Left kidney (tissue), 8 donors: ENCODE measurements around the gene SLC1A3. TPM values are rescaled to one million over a fixed set of nuclear protein-coding genes. Genes with fewer than 3 reads are reported as not detected.
"Not testable (repeated sequence)": the region's sequence is repeated elsewhere in the genome, so short reads cannot be mapped to it uniquely, and the experiment has no call there.

Experiments used
- DNase-seq: peaks from one replicate; pipeline ENCODE4 v3.0.0-alpha.2; 2013
- long read RNA-seq, 8 donors: transcript quantifications; one replicate each; lab custom pipeline, GENCODE V29; 2026
- polyA plus RNA-seq: library from polyadenylated mRNA; unstranded; fragments of 120-200 nt; gene quantifications from one replicate; pipeline ENCODE4 v1.2.1, GENCODE V29; 2013; ENCODE audit not compliant: insufficient read length

Gene SLC1A3
- 3.5 TPM for polyA plus RNA-seq
- long read RNA-seq, donor 1, partial matches to known transcripts: 0 of 1 reads
- long read RNA-seq, donor 1, other reads (novel, unspliced or antisense): 0 of 1 reads
- long read RNA-seq, donor 2, full-length matches to known transcripts: 1 of 1 reads
- long read RNA-seq, donor 2, partial matches to known transcripts: 0 of 1 reads
- long read RNA-seq, donor 2, other reads (novel, unspliced or antisense): 0 of 1 reads
- long read RNA-seq, donor 3: 0 reads
- long read RNA-seq, donor 4: 0 reads
- long read RNA-seq, donor 5, full-length matches to known transcripts: 1 of 1 reads
- long read RNA-seq, donor 5, partial matches to known transcripts: 0 of 1 reads
- long read RNA-seq, donor 5, other reads (novel, unspliced or antisense): 0 of 1 reads
- long read RNA-seq, donor 6: 0 reads
- long read RNA-seq, donor 7, full-length matches to known transcripts: 2 of 2 reads
- long read RNA-seq, donor 7, partial matches to known transcripts: 0 of 2 reads
- long read RNA-seq, donor 7, other reads (novel, unspliced or antisense): 0 of 2 reads
- long read RNA-seq, donor 8: 0 reads

DNA sequence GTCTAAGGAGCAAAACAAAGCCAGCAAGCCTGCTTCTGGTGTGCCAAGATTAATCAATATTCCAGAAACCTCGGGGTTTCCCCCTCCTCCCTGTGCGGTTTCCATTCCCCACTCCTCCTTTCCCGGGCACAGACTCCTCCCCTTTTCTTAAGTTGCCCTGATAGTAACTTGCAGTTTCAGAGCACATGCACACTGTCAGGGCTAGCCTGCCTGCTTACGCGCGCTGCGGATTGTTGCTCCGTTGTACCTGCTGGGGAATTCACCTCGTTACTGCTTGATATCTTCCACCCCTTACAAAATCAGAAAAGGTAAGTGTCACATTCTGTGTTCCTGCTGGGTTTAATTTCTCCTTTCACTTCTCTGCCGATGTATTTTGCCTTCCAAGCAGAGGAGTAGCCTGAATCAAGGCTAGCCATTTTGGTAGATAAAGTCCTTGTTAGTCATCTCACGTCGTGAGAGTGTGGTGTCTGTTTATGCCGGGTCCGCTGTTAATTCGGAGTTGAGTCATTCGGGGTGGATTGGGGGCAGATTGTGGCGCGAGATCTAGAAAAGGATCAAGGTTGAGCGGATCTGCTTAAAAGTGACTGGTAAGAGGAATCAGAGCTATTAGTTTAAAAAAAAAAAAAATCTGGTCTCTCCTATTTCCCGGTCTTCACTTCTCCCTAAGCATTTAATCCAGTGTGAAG lies at the start of gene SLC1A3:
TSS of gene SLC1A3 (plus strand) at position 179 of the 686 bp plus-strand sequence. CDS start 1,818 bp downstream, outside the sequence.
- DNase-seq: peak; percentile 61

DNA sequence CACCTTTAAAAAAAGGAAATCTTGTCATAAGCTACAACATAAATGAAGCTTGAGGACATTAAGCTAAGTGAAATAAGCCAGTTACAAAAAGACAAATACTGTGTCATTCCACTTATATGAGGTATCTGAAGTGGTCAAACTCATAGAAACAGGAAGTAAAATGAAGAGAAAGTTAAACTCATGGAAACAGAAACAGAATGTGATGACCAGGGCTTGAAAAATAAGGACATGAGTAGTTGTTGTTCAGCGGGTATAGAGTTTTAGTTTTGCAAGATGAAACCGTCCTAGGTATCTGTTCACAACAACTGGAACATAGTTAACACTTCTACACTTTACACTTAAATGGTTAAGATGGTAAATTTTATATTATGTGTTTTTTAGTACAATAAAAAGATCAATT lies 47.8 kb upstream of the SLC1A3 start:
- no peak for DNase-seq

DNA sequence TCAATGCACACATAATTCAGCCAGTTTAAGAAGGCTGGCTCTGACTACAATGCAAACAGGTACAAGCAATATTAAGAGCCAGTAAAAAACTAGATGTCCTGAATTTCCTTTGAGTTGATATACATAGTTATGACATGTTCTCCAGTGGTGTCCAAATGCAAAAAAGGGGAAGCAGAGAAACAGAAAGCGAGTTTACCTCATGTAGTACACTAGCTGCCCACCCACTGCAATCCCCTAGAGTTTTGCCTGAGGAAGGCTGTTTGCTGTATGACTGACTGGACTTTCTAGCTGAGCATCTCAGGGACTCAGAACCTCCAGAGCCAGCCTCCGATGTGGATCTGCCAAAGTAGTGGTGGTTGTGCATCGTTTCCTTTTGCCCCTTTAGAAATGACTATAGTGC lies 44.8 kb upstream of the SLC1A3 start:
- no peak for DNase-seq

DNA sequence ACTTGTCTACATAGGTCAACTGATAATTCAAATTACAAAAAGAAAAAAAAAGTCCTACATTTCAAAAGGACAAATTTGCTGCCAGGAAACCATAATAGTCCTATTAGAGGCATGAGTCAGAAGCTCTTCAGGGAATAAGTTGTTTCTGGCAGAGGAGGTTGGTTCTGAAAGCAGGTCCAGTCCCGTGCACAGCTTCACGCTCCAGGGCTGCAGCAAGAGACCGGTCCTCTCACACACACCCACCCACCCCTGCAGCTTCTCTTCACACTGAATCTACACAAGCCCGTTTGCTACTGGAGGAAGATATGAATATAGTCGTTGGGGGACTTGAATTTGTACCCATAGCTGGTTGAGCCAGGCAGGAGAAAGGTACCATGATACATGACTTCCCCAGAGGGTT lies 36.9 kb upstream of the SLC1A3 start:
- DNase-seq: no peak

DNA sequence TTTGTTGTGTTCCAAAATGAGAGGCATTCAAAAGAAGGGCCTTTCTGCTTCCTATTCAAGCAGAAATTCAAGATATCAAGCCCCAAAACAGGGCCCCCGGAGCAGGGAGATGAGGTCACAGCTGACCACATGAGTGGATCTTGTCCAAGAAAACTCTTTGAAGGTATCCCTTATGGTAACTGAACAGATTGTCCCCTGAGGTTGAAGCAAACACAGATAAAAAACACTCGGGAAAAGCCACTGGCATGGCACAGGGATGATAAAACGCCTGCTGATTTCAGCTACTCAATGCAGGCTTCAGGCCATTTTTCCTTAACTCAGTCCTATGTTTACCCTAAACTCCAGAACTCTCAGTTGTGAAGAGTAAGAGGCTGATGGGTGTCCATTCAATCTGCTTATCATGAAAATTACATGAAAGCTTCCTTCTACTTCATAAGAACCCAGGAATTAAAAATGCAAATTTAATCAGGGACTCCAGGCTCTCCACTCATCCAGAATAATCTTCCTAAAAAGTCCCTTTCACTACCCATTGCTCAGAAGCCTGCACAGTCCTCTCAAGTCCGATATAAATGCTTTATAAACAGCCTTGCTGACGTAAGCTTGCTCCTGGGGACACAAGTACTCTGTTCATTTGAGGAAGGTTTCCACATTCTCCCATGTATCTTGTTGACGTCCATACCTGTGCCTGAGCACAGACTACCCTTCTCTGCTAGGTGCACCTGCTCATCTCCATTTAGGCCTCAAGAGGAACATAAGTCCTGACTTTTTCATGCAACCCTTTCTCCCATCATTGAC lies 35.9 kb upstream of the SLC1A3 start:
- no peak for DNase-seq

DNA sequence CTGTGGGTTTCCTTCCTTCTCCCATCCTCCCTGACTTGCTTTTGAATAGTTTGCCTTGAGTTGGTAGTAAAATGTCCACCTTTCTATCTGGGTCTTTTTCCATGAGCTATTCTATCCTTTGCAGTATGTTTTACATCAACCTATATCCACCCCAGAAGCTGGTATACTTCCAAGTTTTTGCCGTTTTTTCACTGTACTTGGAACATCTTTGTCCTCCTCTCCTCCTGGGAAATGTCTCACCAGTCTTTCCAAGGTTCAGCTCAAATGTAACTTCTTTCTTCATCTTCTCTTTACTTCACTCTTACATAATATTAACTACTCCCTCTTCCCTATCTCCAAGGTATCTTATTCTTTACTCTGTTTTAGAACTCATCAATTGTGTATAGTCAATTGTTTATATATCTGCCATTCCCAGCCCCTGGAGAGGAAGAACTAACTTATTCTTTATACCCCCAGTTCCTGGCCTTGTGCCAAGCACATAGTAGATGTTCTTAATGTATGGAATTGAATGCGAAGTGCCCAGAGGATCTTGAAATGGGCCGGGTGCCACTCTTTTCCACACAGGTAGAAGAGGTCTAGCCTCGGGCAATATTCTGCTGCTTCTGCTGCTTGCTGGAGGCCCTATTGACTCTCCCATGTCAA lies 34.9 kb upstream of the SLC1A3 start:
- DNase-seq: no peak

DNA sequence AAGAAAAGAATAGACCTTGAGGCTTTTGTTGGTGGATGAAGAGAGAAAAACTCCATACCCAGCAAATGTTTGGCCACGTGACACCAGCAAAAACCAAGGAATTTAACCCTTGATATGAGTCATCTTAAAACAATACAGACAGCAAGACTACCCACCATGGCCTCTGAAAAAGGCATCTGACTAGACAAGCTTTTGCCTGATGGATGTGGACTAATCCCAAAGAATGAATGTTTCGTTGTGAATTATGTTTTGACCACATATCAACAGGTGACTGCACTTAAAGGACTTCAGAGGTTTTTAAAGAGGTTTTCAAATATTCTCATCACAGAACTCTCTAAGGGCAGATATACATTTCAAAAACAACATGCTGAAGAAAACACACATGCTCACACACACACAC lies 33.0 kb upstream of the SLC1A3 start:
- no peak for DNase-seq

DNA sequence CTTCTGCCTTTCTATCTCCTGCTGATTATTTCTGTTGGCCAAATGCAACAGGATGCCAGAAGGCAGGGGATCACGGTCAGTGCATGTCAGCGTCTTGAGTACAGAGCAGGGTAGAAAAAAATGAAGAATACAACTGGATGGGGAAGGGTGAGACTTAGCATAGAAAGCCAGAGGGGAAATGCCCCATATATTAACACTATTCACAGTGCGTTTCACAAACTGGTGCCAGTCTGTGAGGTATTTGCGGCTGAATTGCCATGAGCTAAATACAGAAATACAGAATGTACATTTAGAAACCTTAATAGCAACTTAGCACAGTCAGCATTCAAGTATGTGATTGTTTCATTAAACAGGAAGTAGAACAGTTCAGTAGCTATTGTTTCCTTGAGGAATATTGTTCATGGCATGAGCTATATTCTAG lies 31.0 kb upstream of the SLC1A3 start:
- no peak for DNase-seq

DNA sequence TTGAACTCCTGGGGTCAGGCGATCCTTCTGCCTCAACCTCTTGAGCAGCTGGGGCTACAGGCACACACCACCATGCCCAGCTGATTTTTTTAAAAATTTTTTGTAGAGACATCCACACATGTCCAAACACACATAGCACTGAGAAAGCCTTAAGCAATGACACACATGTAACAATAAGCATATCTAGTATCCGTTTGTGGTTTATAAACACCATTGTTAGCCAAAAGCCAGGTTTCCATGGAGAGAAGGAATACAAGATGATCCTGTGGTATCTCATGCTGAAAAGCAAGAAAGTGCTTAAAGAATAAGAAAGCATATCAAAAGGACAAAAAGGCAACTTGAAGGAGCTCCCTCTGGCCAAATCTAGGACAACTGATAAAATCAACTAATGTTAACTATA lies 29.7 kb upstream of the SLC1A3 start:
- no peak for DNase-seq

DNA sequence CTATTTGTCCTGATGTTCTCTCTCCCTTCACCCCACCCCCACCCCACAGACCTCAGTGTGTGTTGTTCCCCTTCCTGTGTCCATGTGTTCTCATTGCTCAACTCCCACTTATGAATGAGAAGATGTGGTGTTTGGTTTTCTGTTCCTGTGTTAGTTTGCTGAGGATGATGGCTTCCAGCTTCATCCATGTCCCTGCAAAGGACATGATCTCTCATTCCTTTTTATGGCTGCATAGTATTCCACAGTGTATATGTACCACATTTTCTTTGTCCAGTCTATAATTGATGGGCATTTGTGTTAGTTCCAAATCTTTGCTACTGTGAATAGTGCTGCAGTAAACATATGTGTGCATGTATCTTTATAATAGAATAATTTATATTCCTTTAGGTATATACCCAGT lies 26.5 kb upstream of the SLC1A3 start:
- not testable (repeated sequence) for DNase-seq

DNA sequence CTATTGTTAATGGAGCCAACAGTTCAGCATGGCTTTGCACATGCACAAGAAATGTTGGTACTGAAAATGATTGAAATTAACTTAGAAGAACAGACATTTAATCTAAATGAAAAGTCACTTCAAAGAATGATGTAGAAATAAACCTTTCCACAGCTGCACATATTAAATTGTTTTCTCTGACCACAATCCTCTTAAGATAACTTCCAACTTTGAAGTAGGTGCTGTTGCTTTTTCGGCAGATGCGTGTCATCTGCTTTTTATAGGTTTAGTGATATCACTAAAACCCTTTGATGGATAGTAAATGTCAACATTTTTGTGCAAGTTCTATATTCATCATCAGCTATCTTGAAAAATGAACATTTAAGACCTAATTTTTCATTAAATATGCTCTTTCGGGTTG lies 25.3 kb upstream of the SLC1A3 start:
- no peak for DNase-seq

DNA sequence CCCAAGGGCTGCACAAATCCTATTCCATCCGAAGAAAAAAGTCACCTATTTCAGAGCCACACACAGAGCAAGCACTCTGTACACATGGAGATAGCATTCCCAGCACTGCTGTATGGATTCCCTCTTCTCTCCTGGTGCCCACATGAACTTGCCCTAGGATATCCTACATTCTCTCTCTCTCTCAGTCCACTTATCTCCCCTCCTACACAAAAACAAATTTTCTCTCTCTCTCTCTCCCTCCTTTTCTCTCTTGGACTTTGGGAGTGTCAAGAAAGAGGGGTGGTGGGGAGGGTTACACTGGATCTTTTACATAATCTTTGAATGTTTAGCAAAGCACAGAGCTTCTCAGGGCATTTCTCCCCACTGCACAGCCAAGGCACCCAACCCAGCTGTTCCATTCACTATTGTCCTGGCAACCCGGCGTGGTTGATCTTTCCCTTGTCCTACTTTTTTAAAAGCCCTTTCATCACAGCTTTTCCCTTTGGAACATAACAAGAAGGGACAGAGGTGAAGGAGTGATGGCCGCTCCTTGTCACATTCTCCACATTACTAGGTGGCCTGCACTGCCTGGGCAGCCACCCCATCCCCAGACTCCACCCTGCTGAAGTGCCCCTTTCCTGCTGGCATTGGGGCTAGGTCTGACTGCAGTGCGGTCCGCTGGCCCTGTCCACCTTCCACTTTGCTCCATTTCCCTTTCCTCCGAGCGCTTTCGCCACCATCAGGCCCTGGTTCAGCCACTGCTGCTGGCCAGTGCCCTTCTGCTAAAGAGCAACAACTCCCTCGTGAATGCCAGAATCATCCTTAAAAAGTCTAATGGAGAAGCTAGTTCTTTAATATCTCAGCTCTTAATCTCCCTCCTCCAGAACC lies 22.2 kb upstream of the SLC1A3 start:
- DNase-seq: no peak

DNA sequence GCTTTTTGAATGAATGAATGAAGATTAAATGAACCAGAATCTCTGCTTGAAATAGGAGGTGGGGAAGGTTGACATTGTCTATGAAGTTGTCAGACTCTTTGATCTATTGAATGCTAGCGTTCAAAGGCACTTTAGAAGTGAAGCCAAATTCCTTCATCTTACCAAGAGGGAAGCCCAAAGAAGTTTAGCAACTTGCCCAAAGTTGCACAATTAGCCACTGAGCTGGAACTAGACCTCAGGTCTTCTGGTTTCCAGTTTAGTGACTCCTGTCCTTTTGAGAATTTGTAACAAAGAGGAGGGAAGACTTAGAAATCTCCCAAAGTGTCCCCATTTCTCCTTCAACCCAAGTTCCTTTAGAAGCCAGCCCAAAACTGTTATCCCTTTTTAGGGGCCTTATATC lies 20.7 kb upstream of the SLC1A3 start:
- DNase-seq: no peak

DNA sequence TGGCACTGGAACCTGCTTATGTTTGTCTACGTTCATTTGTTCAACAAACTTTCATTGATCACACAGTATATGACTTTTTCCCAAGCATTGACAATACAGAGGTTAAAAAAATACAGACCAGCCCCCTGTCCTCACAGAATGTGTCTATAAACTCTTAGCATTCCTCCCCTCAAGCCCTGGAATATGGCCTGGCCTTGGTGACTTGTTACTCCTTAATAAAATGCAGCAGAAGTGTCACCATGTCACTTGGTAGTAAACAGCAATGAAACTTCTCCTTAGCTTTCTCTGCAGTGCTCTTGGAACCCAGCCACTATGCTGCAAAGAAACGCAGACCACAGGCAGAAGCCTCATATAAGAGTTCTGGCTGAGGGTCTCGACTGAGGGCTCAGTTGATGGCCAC lies 19.1 kb upstream of the SLC1A3 start:
- no peak for DNase-seq

DNA sequence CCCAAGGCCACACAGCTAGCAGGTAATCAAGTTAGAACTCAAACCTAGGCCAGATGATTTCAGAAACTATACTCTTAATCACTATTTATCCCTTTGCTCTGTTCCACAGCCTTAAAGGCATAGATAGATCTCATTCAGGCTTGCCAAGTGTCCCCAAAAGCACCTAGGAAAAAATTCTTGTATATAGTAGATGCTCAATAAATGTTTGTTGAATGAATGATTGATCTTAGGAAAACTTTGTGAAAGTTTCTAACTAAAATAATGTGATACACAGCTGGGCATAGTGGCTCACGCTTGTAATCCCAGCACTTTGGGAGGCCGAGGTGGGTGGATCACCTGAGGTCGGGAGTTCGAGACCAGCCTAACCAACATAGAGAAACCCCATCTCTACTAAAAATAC lies 16.7 kb upstream of the SLC1A3 start:
- not testable (repeated sequence) for DNase-seq

DNA sequence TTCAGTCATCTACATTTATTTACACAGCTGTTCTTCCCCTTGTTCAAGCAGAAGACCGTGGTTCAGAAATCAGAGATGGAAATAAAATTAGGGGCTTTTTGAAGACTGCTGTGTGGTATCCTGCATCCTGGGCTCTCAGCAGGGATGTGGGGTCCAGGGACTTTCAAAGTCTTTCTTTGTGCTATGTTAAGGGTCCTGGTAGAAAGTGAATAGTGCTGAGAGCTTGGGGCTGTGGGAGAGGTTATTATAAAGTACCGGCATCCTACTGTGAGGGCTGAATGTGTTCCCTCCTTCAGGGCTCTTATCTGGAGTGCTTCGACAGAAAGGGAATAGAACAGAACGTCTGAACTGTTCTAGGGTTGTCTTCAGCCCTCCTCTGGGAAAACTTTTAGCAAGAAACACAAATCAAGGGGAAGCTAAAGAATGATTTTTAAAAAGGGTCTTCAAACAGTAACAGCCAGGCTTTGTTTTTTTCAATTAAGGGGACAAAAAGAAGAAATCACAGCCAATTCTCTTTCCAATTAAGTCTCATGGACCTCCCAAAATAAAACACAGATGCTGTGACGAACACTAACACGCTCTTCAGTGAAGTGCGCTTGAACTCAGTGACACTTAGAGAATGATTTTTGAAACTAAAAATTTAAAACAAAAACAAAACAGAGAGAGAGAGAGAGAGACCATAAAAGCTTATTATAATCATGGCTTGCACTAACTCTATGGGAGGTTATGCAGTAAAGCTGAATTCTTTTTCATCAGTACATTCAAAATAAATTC lies 15.7 kb upstream of the SLC1A3 start:
- DNase-seq: no peak

DNA sequence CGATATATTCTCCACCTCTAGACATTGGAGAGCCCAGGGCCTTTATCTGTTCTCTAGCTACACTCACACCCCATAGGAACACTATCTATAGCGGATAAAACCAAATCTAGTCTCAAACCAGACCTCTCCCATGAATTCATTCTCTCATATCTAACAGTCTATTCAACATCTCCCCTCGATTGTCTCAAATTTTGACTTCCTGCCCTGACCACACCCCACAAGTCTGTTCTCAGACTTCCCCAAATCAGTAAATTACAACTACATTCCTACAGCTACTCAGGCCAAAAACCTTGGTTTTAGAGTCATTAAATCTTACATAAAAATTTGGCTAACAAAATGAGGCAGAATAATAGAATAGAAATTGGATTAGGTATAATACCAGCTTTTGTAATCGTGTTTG lies 12.5 kb upstream of the SLC1A3 start:
- no peak for DNase-seq

DNA sequence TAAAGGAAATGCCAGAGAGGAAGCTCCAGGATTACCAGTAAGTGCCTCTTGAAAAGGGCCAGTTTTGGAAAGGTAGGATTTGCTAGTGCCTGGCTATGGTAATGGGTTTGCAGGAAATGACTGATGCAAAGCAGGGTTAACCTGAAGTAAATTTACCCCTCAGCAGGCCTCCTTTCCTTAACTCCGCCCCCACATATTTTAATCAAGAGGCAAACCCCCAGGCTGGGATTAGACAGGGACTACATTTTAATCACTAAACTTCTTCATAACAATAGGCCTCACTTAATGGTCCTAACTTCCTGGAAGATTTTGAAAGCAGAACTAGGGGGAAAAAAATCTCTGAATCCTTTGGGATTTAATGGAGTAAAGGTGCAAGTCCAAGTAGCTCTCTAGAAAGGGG lies 10.2 kb upstream of the SLC1A3 start:
- DNase-seq: no peak

DNA sequence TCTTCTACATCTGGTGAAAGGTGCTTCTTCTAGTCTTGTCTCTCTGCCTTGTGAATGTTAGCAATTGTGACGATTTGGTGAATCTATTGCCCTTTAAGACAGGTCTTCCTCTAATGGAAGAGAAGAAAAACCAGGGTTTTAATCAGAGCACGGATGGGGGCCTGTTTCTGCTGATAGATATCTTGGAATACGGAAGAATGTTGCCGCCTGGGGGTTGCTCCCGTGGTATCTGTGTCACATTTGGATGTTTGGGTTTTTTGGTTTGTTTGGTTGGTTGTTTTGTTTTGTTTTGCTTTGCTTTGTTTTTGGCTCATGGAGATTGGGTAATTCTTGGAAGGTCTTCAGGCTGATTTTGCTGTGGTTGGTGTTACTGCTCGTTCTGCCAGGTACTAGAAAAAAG lies 9.7 kb upstream of the SLC1A3 start:
- no peak for DNase-seq

DNA sequence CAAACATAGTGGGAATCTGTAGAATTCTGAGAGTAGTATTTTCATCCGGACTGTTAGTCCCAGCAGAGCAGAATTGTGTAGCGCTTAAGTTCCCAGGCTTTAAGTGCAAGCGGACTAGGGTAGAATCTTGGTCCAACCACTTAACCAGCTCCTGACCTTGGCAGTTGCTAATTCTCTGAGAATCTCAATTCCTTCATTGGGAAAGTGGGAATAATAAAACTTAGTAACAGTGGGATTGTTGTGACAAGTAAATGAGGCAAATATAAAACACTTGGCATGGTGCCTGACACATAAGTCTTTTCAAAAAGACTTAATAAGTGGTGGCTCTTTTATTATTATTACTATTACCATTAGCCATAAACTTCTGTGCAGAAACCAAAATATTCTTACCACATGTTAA lies 8.4 kb upstream of the SLC1A3 start:
- DNase-seq: no peak
